Adipose tissue (tissue), 3 donors: ENCODE data around the gene HLA-B. TPM values are rescaled to one million over a fixed set of nuclear protein-coding genes. Genes with fewer than 3 reads are reported as not detected.

Experiments used
- H3K27ac ChIP-seq: one replicate; pipeline ENCODE4 v1.5.1; 2013; ENCODE audit warnings: low read depth, low read length
- WGBS, 3 donors: extraction: QIAGEN DNeasy Blood & Tissue Kit; methylation state at CpG; one replicate each; pipeline ENCODE4 v1.1.7; 2013; 5-methylcytosine and 5-hydroxymethylcytosine counted together
- polyA plus RNA-seq, 3 donors: library from polyadenylated mRNA; stranded (reverse); fragments of 200-250 nt; gene quantifications; one replicate each; pipeline ENCODE4 v1.2.3, GENCODE V29; 2013
- donor health status: healthy with polysubstance abuse.
- donor health status: Bipolar disorder and iron deficiency.
- donor health status: healthy.

HLA-B gene
- polyA plus RNA-seq, 3 donors: 379 to 1,027 (median 723) TPM

DNA sequence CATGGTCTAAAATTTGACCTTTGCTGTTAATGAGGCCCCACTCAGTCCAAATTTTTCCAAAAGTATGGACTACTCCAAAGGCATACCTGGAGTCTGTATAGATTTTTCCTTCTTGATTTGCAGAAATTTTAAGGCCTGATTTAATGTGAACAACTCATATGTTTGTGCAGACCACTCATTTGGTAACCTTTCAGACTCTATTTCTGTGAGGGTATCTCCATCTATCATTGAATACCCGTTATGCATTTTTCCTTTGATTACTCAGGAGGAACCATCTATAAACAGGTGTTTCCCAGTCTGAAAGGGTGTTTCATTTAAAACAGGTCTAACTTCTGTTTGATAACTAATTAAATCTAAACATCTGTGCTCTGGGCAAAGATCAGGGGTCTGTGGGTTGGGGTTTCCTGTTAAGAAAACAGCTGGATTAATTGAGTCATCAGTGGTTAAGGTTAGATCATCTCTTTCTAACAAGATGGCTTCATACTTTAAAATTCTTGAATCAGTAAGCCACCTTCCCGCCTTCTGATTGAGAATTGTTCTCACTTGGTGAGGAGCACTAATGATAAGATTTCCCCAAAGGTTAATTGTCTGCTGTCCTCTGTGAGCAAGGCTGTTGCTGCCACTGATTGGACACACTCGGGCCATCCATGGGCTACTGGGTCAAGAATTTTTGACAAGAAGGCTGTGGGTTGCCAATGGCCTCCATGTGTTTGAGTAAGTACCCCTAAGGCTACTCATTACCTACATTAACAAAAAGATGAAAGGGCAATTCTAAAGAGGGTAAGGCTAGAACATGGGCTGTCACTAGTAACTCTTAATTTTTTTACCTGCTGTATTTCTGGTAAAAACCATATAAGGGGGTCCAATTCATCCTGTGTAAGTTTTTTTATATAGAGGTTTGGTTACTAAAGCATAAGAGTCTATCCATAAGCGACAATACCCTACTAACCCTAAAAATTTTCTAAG, 24.1 kb downstream of the HLA-B start:
- WGBS, 3 donors: 49 to 58% (median 55%) methylated on average over 4 of the region's 4 CpGs
- H3K27ac ChIP-seq: no peak overlapping the region

DNA sequence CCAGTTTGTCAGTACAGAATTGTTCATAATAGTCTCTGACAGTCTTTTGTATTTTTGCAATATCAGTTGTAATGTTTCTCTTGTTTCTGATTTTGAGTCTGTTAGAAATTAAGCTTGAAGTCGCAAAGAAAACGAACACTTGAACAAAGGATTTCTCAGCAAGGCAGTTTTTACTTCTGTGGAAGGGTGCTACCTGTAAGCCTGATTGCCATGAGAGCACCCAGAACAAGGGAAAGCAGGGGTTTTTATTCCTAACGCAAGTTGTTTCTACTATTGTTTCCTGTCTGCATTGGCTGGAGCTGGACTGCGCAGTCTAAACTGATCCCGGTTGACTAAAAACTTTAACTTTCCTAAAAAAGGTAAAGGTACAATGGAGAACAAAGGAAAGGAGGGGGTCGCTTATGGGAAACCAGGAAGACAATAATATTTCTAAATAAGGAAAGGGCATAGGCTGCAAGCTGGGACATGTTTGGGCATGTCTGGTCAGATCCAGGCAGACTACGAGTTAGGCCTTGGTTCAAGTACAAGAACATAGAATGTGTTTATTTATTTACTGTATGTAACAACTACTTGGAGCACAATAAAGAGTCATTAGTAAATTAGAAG, 28.5 kb downstream of the HLA-B start:
- WGBS, 3 donors: 59 to 85% (median 74%) methylated on average over 7 of the region's 7 CpGs
- no peak overlapping the region for H3K27ac ChIP-seq

DNA sequence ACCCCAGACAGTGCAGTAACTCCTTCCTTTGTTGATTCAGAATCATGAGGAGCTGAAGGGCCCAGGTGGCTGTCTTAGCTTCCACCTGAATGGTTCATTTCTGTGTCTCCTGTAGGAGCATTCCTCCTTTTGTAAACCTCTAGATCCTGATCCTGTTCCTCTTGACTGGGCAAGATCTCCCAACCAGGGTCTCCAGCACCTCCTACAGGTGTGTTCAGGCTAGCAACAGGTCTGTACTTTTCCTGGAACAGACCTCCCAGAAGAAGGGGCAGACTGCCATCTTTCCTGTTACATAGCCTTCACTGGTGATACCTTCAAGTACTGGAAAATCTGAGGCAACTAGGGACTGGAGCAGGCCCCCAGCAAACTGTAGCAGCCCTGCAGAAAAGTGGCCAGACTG, 35.2 kb downstream of the HLA-B start:
- no peak overlapping the region for H3K27ac ChIP-seq

DNA sequence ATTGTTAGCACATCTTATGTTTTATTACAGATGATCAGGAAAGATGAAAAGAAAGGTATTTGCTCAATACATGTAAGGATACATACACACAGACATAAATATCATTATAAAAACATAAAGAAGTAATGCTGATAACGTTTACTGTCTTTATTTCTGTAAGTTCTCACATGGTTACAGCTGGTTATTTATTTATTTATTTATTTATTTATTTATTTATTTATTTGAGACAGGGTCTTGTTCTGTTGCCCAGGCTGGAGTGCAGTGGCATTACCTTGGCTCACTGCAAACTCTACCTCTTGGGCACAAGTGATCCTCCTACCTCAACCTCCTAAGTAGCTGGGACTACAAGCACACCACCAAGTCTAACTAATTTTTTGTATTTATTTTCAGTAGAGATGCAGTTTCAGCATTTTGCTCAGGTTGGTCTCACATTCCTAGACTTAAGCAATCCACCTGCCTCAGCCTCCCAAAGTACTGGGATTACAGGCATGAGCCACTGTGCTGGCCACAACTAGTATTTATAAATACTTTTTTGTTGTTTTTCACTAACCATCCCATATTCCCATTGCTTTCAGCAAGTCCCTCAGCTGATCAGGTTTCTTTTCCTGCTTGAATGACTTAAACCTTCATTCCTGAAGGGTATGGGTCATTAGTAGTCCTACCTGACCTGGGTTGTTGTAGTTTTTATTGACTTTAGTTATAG, 35.8 kb downstream of the HLA-B start:
- 44 to 49% (median 44%) methylated on average over 1 of the region's 1 CpG for WGBS, 3 donors
- H3K27ac ChIP-seq: no peak overlapping the region

DNA sequence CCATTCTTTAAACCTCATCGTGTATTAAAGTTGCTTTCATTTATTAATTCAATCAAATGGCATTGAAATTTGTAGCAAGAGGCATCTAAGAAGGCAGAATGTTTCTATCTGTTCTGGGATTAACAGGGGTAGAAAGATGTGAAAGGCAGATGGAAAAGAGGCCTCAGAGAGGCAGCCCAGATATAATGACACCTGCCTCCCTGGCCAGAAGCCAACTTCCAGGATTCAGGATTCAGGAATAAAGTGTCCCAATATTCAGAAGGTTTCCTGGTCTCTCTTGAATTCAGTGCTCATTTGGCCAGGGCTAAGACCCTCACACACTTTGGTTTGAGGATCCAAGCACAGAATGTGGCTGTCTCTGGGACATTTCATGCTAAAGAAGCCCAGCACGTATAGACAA, 39.9 kb downstream of the HLA-B start:
- WGBS, 3 donors: 44 to 70% (median 49%) methylated on average over 2 of the region's 2 CpGs
- no peak overlapping the region for H3K27ac ChIP-seq

DNA sequence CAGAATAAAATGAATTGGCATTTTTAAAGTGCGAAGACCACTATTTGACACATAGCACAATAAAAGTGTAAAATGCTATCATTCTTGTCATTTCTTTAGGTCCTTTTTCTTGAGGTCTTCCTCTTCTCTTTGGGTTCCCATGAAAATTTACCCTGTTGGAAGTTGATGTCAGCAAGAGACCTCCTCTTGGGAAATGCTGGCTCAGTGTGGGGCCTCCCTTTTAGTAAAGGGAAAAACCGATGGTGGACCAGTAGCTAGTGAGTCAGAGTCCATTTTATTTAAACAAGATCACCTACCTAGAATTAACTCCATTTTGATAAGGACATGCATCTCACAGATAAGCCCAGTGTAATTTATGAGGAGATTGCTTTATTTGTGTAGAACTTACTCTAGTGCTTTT, 47.3 kb downstream of the HLA-B start:
- H3K27ac ChIP-seq: no peak overlapping the region
- 78 to 90% (median 87%) methylated on average over 2 of the region's 2 CpGs for WGBS, 3 donors

DNA sequence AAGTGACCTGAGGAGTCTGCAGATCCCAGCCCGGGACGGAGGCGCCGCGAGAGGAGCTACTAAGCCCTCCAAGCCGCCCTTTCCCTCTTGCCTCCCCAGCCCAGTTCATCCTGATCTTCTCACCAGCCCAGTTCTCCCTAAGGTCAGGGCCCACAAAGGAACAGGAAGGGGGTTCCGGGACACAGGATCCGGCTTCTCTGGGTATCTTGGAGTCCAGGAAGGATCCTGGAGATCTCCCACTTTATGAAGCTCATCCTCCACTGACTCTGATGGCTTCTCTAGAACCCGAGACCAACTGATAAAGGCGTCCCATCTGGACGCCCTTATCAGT, 48.2 kb downstream of the HLA-B start:
- WGBS, 3 donors: 17 to 36% (median 32%) methylated on average over 11 of the region's 11 CpGs
- no peak overlapping the region for H3K27ac ChIP-seq

DNA sequence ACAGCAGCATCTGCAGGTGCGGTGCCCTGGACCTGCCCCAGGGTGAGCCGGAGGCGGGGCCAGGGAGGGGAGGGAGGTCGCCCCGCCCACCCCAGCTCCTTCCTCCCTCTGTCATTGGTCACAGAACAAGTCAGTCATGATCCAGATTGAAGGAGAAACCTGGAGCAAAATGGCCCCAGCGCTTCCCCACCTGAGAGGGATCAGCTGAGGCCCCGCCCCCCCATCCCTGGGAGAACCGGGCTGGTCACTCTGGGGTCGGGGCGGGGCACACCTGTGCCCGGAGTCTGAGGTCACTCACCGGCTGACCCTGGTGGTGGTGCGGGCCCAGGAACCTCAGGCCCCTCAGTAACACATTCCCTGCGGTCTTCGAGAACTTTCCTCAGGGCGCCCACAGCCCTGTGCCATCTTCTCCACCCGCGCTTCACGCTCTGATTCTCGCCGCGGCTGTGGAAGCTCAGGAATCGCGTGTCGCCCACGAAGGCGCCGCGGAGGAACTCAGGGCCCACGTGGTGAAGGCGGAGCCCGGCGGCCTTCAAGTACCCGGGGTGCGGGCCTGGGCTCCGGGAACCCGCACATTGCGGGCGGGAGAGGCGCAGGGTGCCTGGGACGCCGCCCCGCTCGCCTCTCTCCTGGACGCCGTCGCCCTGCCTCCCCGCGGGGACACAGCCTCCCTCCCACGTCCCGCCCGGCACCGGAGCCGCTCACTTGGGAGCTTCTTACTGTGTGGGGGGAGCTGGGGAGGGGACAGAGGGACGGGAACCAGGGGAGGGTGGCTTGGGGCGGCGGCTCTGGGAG, 48.7 kb downstream of the HLA-B start:
- 1 to 11% (median 7%) methylated on average over 34 to 54 of the region's 57 CpGs for WGBS, 3 donors
- H3K27ac ChIP-seq: no peak overlapping the region

DNA sequence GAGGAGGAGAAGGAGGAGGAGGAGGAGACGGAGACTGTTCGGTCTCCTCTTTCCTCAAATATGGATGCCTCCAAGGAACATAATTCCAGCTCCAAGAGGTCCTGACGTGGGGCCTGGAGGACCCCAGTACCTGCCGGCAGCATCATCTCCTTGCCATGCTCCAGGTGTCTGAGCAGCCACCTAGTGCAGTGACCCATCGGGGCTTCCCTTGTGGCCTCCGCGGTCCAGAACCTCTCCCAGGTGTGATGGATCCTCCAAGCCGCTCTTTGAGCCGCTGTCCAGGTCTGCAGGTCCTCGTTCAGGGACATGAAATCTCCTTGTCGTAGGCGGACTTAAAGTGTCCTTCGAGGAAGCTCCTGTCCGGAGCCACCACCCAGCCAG, 49.3 kb downstream of the HLA-B start:
- WGBS, 3 donors: 37 to 78% (median 75%) methylated on average over 14 of the region's 14 CpGs

DNA sequence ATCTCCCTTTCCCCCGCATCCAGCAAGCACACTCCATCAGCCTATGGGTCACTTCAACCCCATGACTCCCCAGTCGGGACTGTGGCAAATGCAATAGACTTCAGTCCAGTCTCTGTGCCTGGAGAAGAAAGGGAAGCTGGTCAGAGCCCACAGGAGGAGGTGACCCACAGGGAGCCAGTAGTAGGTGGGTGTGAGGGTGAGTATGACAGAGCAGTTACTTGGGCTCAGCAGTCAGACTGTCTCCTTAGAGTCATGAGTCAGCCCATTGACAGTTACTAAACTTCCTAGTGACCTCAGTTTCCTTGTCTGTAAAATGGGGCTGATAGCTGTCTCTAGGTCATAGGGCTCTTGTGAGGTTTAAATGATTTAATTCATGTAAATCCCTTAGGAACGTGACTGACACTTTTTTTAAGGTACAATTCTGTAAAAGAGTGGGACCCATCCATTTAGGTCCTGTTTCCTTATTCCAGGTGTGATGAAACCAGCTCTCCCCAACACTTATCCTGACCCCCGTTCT, 51.2 kb downstream of the HLA-B start:
- WGBS, 3 donors: 56 to 78% (median 59%) methylated on average over 4 of the region's 4 CpGs
- no peak overlapping the region for H3K27ac ChIP-seq

More for the DNA sequence above, 49.3 kb downstream of the HLA-B start:
- no peak overlapping the region for H3K27ac ChIP-seq

DNA sequence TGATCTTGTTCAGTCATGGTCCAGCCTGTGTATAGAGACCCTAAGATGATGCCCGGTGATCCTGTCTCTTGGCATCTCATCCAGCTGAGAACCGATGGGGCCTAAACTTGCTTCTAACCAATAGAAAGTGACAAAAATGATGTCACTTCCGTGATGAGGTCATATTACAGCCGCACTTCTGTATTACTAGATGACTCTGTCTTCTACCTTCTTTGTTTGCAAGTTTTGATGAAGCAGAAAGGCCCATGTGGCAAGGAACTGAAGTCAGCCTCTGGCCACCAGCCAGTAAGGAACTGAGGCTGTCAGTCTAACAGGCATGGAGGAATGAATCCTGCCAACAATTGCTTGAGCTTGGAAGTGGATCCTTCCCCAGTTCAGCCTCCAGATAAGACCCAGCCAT, 52.3 kb downstream of the HLA-B start:
- 65 to 67% (median 67%) methylated on average over 4 of the region's 4 CpGs for WGBS, 3 donors
- H3K27ac ChIP-seq: no peak overlapping the region

Other genes starting within 250 kb of the HLA-B start
- not detected for gene C6orf15, start 244.6 kb downstream of the HLA-B start, polyA plus RNA-seq
- gene PSORS1C1, start 242.4 kb downstream of the HLA-B start, polyA plus RNA-seq: 1 to 10 TPM in 1 of 3 donors, under 1 TPM in 2; 0.02 to 2.0 (median 0.28) TPM
- under 1 TPM in 1 of 3 donors, not detected in 2; 0.03 TPM for gene CDSN, start 236.7 kb downstream of the HLA-B start, polyA plus RNA-seq
- under 1 TPM in 1 of 3 donors, not detected in 2; 0.07 TPM for gene PSORS1C2, start 218.1 kb downstream of the HLA-B start, polyA plus RNA-seq
- gene CCHCR1, start 199.4 kb downstream of the HLA-B start, polyA plus RNA-seq: 10 to 100 TPM in 1 of 3 donors, 1 to 10 TPM in 2; 6.1 to 11.0 (median 7.4) TPM
- gene TCF19, start 198.6 kb downstream of the HLA-B start, polyA plus RNA-seq: 1 to 10 TPM; 1.4 to 3.9 (median 2.4) TPM
- gene POU5F1, start 186.5 kb downstream of the HLA-B start, polyA plus RNA-seq: 1 to 10 TPM in 2 of 3 donors, under 1 TPM in 1; 0.79 to 4.9 (median 1.4) TPM
- 100 to 1,000 TPM; 119 to 485 (median 257) TPM for gene HLA-C, start 85.1 kb downstream of the HLA-B start, polyA plus RNA-seq
- 10 to 100 TPM; 12.0 to 14.8 (median 14.3) TPM for gene MICA, start 46.4 kb upstream of the HLA-B start, polyA plus RNA-seq
- 1 to 10 TPM in 1 of 3 donors, under 1 TPM in 2; 0.53 to 3.3 (median 0.95) TPM for gene MICB, start 141.0 kb upstream of the HLA-B start, polyA plus RNA-seq
- gene MCCD1, start 171.8 kb upstream of the HLA-B start, polyA plus RNA-seq: not detected
- gene DDX39B, start 184.8 kb upstream of the HLA-B start, polyA plus RNA-seq: 100 to 1,000 TPM; 315 to 359 (median 351) TPM
- gene ATP6V1G2, start 189.4 kb upstream of the HLA-B start, polyA plus RNA-seq: 1 to 10 TPM in 1 of 3 donors, under 1 TPM in 2; 0.48 to 1.8 (median 0.81) TPM
- 10 to 100 TPM; 21.5 to 40.3 (median 25.0) TPM for gene NFKBIL1, start 190.4 kb upstream of the HLA-B start, polyA plus RNA-seq
- gene LTA, start 215.1 kb upstream of the HLA-B start, polyA plus RNA-seq: under 1 TPM in 2 of 3 donors, not detected in 1; 0.08 to 0.21 TPM
- 1 to 10 TPM in 1 of 3 donors, under 1 TPM in 2; 0.16 to 1.1 (median 0.56) TPM for gene TNF, start 218.4 kb upstream of the HLA-B start, polyA plus RNA-seq
- gene LTB, start 225.2 kb upstream of the HLA-B start, polyA plus RNA-seq: 1 to 10 TPM; 1.9 to 6.7 (median 5.3) TPM
- gene LST1, start 229.1 kb upstream of the HLA-B start, polyA plus RNA-seq: 10 to 100 TPM in 2 of 3 donors, 1 to 10 TPM in 1; 3.1 to 41.1 (median 32.1) TPM
- under 1 TPM in 2 of 3 donors, not detected in 1; 0.14 to 0.39 TPM for gene NCR3, start 235.8 kb upstream of the HLA-B start, polyA plus RNA-seq